HG02588 (cell line): ENCODE results near the gene SEMA3G.

Experiments used
- ATAC-seq: cut with Tn5 transposase; IDR thresholded peaks from one replicate; pipeline ENCODE4 v1.9.1; 2021; ENCODE audit warnings: mild to moderate bottlenecking, moderate library complexity; ENCODE audit not compliant: unreplicated experiment

SEMA3G gene

DNA sequence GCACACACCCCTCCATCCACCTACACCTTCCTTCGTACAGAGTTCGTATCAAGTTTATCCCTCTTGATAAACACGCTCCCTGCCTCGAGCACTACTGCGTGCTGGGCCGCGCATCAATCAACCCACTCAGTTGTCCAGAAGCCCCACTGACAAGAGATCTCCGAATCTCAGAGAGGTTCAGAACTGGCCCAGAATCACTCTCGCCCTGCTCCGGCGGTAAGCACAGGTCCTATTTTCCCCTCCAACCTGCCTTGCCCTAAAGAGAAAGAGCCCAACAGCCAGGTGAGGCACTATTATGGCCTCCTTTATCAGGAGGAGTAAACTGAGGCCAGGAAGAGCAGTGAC lies 10.0 kb upstream of the SEMA3G start:
- ATAC-seq, result no peak

DNA sequence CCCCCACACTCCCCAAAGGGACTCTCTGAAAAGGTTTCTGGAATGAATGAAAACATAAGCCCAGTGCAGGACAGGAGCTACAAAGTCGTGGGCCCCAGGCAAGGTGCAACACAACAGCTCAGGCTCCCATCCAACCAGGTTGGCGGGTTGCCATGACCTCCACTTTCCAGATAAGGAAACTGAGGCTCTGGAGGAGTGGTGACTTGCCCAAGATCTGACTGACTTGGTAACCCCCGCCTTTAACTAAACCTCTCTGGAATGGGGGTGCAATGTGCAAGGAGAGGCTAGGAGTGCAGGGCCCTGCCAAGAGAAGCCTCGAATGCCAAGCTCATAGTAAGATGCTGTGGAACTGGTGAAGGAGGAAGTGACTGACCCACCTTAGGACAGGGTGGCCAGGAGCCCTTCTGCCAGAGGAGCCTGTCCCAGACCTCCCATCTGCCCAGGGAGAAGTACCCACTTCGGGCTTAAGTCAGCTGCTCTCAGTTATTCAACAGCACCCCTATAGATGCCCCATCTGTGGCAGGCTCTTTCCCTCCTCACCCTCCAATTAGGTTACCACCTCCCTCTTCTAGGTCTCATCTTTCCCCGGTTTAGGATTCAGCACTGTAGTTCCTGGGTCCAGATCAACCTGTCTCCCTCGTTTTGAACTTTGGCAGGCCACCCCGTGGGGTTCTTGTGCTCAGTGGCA lies 9.5 kb upstream of the SEMA3G start:
- no peak for ATAC-seq

DNA sequence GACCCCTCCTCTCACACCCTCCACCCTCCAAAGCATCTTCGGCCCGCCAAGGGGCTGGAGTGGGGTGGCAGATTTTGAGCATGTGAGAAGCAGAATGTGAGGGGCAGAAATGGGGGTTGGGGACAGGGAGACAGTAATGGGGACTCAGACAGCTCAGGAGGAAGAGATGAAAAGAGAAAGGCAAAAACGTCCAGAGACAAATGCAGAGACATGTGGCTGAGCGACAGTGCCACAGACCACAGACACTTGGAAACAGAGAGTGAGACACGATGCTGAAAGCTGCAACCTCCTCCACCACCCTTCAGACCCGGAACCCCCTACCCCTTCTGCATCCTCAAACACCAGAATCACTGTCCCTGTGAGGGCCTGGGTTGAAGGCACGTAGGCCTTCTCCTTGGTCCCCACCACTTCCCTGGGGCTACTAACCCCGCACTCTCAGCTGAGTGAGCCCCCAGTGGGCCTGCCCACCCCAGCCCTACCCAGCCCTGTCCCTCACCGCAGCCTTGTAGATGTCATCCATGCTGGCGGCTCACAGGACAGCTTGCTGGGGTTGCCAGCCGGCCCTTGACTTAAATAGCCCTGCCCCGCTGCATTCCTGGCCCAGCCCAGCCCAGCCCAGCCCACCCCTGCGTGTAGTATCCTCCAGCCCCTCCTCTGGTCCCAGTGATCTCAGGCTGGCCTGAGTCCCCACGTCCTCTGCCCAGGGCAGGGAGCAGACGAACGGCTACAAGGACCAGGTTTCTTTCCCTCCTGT lies 8.8 kb upstream of the SEMA3G start, which contains the start of gene TNNC1:
Gene TNNC1, minus strand, starts transcription at position 546 of the 754 bp plus-strand sequence. Its CDS starts 26 bp downstream, at position 520.
- ATAC-seq, result no peak

DNA sequence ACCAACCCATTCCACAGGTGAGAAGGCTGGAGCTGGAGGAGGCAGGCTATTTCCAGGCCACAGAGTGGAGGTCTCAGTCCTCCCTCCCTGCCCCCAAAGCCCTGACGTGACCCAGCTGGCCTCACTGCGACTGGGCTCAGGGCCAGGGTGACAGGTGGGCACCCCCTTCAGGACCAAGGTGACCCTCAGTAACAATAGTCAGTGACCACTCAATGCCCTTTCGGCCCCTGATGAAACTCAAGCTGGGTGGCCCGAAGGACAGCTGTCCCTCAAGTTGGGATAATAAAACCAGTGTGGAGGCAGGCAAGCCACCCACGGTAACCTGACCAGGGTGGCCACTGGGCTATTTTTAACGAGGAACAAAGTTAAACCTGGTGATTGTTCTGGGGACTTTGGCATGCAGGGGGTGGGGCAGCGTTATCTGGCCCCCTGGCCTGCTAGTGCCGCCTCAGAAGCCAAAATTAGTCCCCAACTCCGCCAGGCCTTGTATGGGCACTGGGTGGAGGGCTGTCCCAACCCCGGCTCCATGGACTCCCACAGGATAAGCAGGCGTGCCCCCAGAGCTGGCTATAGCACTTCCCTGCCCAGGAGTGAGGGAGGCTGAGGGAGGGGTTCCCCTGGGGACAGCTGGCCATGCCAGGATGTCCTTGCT lies 7.8 kb upstream of the SEMA3G start:
- no peak for ATAC-seq

DNA sequence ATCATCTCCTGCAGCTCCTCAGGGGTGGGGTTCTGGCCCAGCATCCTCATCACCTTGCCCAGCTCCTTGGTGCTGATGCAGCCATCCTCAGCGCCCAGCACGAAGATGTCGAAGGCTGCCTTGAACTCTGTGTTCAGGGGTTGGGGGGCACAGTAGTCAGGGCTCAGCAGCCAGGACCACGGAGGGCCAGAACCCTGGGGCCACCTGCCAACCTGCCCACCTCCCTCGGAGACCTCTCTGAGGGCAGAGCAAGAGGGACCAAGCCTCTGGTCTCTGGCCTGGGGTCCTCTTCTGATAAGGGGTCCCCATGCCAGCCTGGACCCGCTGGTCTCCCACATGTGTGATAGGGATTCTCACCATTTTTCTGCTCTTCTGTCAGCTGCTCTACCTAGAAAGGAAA lies 7.2 kb upstream of the SEMA3G start:
- no peak for ATAC-seq

DNA sequence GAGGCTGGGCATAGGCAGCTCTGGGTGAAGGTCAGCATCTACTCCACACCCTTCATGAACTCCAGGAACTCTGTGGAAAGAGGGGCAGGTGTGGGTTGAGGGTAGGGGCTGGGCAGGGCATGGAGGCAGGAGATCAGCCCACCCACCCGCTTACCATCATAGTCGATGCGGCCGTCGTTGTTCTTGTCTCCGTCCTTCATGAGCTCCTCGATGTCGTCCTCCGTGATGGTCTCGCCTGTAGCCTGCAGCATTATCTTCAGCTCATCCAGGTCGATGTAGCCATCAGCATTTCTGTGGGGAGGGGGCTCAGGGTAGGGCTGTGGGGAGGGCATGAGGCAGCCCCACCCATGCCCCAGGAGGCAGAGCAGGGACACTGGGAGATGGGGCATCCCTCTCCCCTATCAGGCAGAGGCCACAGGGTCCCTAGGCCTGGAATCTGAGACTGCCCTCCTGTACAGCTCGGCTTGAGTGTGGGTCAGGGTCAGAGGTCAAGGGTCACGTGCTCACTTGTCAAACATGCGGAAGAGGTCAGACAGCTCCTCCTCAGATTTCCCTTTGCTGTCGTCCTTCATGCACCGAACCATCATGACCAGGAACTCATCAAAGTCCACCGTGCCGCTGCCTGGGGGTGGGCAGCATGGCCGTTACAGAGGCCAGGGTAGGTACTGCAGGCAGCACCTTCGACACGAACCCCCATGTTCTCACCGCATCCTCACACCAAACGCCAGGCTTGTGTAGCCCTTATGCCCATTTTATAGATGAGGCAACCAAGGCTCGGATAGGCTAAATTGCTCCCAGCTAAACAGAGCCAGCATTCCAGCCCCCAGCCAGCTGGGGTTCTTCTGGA lies 6.6 kb upstream of the SEMA3G start:
- ATAC-seq, result no peak

DNA sequence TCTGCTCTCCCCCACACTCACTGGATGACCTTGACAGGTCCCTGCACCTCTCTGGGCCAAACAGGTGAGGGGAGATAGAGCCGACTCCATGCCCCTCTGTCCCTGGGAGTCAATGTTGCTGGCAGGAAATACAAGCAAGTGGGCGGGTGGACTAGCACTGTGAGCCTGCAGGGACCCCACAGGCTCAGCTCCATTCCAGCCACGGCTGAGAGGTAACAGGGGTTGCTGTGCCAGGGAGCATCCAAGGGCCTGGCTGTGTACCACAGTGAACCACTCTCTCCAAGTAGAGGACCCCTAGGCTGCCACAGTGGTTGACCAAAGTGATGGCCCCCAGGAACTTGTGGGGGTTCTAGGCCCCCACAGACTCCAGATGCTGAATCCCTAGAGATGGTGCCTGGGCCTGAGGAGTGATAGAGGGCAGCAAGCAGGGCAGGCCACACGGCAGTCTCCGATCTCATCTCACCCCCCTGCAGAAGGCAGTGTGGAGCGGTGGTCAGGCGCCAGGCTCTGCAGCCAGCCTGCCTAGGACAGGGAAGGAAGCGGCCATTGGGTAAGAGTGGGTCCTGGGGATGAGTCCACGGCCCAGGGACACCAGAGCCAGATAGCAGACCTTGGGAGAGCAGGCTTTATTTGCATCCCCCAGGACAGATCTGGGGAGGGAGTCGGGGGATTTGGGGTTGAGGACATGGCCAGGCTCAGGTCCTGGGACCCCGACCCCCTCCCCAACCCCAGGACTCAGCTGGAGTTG lies 5.8 kb upstream of the SEMA3G start:
- ATAC-seq, result no peak

DNA sequence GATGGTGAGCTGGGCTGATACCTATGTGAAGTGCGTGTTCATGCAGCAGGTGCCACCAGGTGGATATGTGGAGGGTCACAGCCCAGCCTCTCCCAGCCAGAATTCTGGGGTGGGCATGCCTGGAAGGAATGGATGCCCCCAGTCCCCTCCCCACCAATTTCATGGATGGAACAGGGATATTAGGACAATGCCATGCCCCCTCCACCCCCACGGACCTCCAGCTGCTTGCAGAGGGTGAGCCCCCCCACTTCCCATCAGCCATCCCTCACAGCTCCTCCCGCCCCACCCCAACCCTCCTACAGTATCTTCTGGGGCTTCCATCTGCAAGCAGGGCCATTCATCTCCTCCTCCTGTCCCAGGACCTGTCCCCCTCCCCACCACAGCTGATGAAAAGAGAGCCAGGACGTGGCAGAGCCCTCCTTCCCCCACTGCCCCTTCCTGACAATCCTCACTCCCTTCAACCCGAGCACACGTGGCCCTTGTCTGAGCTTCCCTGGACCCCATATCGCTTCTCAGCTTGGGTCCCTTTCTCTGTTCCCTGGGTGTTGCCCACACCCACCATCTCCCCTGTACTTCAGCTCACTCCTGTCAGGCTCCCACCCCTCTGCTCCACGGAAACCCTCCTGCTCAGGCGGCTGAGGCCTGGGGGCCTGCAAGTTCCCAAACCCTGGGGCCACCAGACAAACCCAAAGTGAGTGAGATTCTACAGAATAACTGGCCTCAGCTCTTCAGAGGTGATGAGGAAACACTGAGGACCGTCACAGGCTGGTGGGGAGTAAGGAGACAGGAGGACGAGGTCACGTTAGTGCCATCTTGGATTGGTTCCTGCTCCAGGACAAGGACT lies 2.8 kb upstream of the SEMA3G start:
- no peak for ATAC-seq

DNA sequence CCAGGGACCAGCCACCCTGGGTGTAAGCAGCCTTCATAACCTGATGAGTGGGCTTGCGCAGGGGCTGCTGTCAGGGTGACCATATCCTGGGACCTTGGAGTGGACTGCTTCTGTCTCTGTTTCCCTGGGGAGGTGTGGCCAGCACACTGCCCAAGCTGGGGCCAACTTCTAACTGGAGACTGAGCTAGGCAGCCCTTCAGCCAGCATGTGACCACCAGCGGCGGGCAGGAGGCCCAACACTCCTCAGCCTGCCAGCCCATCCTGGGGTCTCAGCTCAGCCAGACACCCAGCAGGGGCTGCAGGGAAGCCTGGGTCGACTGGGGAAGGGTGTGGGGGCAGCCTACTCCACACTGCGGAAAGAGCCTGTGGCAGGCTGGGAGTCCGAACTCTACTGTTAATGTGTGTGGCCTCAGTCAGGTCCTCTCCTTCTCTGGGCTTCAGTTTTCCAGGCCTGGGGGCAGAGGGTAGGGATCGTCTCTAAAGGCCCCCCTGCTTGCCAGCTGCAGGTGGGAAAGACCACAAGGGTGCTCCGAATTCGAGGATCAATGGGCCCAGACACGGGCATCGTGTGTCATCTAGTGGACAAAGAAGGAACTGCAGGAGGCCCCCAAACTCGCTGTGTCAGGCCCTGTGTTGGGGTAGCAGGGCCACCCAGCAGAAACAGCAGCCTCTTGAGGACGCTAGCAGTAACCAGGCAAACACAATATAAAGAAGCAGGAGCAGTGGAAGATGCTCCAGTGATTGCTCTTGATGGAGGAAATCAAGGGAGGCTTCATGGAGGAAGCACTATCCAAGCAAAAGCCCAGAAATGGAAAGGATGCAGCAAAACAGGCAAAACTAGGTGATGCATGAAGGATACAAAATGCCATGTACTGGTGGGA lies 2.0 kb upstream of the SEMA3G start:
- no peak for ATAC-seq

DNA sequence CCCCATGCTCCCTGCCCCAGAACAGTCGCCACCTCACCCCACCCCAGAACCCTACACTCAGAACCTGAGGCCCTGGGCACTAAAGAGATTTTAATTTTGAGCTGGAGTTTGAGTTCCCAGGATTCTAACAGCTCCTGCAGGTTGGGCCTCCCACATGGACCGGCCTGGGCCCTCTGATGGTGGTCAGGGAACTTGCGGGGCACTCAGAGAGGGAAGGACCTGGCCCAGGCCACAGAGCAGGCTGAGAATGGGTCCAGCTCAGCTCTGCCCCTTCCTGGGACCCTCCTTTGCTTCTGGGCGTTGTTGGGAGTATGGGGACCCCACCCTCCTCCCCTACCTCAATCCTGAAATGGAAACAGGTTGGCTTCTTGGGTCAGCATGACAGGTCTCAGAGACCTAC lies 1.1 kb upstream of the SEMA3G start:
- no peak for ATAC-seq

DNA sequence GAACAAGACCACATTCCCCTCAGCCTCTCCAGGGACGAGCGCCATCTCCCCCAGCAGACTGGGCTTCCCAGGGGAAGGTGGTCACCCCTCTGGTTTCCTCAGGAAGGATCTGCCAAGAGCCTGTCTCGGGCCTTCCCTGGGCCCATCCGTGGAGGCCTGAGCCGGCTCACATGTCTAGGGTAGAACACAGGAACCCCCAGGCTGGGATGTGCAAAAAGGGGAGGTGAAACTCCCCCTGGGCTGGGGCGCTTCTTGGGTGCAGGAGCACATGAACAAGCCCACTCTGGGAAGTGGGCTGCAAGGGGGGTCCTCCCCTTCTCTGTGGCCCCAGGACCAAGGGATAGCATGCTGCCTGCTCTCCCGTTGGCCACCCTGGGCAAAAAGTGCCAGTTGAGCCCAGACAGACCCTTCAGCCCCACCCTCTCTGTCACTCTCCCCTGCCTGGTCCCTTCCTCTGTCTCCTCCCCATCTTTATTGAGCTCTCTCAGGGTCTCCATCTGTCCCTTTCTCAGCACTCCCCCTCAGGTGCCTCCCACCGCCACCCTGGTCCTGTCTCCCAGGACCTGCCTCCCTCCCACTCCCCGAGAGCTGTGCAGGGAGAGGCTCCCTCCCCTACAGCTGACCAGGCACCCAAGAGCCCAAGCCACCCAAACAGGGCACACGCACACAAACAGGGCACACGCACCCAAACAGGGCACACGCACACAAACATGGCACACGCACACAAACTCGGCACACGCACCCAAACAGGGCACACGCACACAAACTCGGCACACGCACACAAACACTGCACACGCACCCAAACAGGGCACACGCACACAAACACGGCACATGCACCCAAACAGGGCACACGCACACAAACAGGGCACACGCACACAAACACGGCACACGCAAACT lies 864 bp downstream of the SEMA3G start:
- ATAC-seq, result no peak

DNA sequence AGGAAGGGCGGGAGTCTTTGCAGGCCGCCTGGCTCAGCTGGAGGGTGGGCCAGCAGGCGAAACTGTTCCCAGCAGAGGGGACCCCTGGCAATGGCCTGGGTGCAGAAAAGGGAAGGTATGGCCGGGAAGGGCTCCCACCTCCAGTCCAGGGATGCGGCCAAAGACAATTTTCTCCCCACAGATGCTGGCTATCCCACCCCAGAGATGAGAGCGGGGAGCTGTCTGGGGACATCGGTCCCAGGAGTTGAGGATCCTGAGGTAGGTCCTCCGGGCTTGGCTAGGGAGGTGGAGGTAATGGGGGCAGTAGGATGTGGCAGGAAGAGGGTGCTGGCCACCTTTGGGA lies 1.7 kb downstream of the SEMA3G start:
- ATAC-seq, result no peak

DNA sequence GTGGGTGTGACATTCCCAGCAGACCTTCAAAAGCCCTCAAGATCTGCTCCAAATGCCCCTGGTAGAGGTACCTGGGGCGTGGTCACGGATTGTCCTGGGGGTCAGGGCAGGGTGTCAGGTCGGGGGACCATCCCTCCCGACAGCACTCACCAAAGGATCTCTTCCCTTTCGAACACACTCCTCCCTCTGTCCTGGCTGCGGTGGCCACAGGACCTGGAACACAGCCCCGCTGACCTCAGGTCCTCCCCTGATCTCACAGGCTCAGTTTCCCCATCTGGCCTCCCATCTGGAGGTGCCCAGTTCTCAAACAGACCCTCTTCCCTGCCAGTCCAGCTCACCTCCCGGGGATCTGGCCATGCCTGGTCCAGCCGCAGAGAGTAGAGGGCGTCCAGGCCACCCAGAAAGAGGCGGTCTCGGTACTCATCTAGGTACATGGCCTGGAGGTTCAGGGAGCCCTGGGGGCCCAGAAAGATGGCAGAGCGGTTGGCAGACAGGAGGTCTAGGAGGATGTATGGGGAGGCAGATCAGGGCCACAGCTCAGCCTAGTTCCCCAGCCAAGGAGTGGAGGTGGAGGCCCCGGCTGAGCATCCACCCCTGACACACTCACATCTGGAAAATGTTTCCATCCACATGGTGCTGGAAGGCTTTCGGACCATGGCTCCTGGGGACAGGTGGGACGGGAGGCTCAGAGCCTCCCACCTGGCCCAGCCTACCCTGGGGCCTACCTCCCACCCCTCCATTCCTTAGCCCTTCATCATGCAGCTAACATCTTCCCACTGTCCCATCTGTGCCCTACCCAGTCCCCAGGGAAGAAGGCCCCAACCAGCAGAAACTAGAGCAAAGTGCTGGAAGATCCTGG lies 2.3 kb downstream of the SEMA3G start:
- no peak for ATAC-seq

DNA sequence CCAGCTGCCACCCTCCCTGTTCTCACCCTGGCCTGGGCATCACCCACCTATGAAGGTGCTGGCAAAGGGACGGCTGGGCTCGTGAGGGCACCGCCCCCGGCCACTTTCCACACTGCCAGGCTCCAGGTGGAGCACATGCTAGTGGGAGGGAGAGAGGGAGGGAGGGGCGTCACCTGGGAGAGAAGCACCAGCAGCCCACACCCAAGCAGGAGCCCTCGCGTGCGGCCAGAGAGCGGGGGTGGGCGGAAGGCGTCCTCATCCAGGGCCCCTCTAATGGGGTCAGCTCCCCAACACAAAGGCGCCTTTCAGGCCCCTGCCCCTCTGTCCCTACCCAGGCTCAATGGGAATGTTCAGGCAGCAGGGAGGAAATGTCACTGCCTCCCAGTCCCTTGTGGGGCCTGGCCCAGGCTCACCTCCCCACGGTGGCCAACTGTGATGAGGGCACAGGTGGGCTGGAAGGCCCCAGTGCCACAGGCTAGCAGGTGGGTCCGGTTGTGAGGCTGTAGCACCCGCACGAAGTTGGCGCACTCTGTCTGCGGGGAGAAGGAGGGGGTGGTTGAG lies 3.1 kb downstream of the SEMA3G start:
- ATAC-seq, result no peak

DNA sequence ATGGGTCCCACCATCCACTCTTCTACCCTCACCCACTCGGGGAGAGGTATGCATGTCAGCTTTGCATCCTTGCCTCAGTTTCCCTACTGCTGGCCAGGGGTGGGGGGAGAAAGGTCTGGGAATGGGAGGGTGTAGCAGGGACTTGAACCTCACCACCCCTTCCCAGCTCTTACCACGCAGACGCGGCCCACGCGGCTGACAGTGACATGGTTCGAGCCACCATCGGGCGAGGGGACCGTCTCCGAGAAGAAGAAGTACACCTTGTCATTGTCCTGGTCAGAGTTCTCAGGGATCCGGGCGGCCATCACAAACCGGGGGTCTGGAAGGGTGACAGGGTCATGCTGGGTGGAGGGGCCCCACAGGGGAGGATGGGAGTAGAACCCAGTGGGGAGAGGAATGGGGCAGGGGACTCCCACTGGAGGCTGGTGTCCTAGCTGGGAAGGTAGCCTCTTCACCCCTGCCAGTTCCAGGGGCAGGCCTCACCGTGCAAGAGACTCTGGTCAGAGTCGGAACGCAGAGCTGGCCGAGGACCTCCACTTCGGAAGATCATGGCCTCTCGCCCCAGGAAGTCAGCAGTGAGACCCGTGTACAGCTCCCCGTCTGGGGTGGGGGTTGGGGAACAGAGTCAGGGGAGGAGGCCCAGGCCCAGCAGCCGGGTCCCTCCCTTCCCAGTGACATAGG lies 3.7 kb downstream of the SEMA3G start:
- no peak for ATAC-seq

DNA sequence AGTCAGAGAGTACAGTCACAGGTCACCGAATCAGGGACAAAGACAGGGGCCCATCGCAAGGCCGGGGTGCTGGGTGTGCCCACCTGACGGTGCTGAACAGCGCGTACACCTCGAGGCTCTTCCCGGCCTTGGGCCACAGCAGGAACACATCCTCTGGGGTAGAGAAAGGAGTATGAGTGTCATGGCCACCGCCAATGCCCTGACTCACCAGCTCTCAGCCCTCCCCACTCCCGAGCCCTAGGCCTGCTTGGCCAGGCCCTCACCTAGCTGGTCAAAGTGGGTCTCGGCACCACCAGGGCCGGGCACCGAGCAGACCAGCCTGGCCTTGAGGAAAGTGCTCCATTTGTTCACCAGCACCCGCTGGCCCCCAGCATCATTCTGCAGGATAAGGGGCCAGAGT lies 4.2 kb downstream of the SEMA3G start:
- no peak for ATAC-seq
